HG02970 (cell line): ENCODE data around the gene KLHL3.

Source experiments
- ATAC-seq: cut with Tn5 transposase; IDR thresholded peaks from one replicate; pipeline ENCODE4 v1.9.1; 2021; ENCODE audit warnings: mild to moderate bottlenecking, moderate library complexity, moderate number of reproducible peaks; ENCODE audit not compliant: unreplicated experiment, low FRiP score

KLHL3 gene

DNA sequence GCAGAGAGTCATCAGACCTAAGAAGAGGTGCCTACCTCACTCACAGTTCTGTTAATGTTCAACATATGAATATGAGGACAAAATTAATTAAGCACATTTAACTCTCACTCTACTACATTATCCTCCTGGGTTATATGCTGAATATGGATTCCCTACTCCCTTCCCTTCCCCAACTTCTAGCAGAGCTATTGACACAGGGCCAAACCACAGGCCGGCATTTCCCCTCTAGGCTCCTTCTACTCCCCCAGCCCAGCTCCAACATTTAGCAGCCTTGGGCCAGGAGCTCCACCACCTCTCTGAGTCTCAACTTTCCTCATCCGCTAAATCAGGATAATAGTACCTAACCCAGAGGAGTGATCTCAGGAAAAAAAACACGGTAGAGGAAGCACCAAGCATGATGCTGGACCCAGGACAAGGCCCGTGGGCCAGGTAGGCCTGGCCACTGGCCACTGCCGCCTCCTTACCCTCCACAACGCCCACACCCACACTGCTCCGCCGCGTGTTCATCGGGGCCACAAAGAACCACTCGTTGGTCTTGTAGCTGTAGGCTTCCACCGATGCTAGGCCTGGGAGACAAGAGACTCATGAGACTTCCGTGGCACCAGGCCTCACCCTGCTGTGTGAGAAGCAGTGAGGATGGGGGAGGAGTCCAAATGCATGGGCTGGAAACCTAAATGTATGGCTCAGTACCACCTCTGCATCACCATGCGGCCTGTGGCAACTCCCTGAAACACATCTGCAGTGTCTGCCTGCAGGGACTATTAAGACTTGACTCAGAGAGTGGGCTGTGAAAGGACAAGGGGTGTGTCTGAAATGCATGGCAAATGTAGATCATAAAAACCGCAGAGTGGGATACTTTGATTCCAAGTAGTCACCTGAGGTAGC, 98.8 kb downstream of the KLHL3 start:
- no peak for ATAC-seq

DNA sequence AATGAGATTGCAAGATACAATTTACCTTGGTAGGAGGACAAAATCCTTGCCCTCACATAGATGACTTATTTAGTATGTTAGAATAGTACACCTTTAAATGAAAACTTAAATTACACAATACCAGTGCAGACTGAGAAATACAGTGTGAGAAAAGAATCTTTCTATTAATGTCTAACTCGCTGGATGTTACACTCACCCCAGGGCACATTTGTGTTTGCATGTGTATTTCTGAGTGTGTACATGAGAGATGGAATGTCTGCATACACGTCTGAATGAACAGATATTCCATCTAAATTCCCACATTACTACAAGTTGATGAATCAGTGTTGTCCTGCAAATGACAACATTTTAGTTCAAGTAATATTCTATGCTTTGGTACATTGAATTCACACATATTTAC, 99.8 kb downstream of the KLHL3 start:
- ATAC-seq, result no peak

DNA sequence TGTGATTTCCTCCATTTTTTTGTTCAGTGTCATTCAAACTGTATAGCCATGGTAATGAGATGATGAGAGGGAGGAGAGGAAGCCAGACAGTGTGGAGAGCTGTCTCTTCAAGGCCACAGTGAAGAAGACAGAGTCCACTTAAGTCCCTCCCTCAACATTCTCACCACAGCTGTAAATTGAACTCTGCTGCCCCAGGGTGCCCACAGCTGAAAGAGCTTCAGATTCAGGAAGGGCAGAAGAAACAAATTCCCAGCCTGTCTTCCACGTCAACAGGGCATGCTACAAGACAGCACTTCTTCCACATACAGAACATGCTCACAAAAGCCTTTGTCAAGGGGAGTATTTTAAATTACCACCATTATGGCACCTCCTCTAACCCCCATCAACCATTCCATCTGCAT, 100.4 kb downstream of the KLHL3 start:
- ATAC-seq, result no peak

DNA sequence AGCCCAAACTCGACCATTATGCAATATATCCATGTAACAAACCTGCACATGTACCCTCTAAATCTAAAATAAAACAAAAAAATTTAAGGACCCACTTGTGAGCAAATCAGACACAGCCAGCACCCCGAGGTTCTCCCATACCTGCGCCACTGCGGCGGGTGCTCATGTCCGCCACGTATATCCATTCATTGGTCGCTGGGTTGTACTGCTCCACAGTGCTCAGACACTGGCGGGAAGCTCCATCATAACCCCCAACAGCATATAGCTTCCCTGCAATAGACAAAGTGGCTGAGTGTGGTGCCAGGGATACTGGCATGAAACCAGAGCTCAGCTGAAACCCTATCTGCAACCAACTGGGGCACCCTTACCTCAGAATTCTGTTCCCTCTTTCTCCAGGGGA, 102.0 kb downstream of the KLHL3 start:
- ATAC-seq, result no peak

DNA sequence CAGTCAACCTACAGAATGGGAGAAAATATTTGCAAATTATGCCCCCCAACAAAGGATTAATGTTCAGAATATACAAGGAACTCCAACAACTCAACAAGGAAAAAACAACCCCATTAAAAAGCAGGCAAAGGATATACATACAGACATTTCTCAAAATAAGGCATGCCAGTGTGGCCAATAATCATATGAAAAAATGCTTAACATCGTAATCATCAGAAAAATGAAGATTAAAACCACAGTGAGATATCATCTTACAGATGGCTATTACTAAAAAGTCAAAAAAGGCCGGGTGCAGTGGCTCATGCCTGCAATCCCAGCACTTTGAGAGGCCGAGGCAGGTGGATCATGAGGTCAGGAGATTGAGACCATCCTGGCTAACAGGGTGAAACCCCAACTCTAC, 103.2 kb downstream of the KLHL3 start:
- no peak for ATAC-seq

DNA sequence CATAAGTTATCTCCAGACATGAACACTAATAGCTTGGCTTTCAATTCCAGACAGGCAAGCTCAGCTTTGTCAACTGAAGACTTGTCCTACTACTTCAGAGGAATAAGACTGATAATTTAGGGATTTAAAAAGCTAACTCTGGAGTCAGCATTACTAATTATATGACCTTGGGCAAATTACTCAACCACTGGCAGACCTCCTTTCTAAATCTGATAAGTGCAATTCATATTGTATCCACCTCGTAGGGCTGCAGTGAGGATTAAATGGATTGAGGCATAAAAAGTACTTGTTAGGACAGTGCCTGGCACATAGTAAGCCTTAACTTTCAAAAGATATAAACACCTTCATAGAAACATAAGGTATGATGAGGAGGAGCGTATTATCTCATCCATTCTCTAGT, 104.4 kb downstream of the KLHL3 start:
- ATAC-seq, result no peak

DNA sequence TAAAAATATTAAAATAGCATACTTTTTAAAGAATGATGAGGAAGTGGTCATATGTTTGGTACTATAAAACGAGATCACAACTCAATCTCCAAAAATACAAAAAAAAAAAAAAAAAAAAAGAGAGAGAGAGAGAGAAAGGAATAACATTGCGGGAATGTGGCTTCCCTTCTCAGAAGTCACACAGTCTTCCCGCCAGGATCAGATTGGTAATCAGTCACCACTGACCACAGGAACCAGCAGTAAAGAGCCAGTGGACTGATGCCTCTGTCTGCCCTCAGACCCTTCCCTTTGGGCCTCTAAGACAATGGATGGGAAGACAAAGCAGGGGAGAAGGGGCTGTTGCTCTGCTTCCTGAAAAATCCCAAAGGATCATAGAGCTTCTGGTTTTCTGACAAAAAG, 104.9 kb downstream of the KLHL3 start:
- ATAC-seq, result no peak

DNA sequence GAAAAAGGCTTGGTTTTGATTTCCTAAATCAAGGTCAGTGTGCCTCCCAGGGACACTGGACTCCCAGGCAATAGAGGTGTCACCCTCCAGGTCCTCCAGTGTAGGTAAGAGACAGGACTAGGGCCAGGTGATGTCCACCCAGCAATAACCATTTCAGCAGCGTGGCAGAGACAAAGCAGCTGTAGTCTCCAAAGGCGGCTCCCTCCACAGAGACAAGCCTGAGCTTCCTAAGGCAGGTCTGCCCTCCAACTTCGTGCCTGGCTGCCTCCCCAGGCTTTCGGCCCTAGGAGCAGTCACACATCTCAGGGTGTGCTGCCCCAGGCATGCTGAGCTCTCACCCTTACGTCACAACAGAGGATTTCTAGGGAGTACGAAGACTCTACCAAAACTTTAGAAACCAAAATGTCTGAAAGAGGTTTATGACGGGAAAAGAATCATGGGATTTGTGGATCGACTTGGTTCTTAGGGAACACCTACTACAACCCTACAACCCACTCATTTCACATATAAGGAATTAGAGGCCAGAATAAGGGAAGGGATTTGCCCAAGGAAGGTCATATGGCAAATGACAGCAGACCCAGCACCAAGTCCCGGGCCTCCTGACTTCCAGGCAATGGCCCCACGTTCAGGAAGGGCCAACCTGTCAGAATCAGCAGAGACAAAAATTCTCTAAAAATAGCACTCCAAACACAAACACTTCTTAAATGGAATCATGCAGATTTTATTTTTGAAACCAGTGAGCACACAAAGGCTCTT, 105.5 kb downstream of the KLHL3 start:
- no peak for ATAC-seq

DNA sequence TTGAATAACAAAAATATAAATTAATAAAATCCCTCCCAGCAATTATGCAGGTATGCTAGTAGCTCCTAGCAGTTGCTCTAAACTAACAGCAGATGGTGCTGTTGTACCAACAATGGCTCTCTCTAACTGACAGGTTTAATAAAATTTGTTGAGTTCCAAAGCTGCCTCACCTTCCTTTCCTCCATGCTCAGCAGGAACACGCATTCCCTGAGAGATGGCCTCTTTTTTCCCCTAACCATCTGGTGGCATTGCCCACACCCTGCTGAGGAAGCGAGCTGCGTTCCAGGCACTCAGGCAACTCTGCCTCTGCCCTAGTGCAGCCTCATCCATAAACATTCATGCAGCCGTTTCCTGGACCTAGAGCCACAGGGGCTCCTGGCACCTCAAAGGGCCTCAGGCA, 106.2 kb downstream of the KLHL3 start:
- no peak for ATAC-seq

DNA sequence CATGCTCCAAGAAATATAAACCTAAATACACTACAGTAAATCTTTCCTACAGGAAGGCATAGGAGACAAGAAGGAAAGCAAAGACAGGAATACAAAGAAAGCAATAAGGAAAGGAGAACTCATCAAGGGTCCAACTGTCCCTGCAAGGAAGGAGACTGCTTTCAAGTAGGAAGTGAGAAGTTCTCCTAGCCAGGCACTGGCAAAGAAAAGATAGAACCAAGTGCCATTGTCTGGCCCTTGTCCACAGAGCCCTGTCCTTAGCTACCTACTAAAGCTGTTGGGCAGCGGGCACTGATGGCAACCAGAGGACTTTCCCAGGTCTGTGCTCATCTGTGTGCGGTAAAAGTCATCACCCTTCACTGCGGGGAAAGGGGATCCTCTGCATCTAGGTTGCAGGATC, 108.2 kb downstream of the KLHL3 start:
- no peak for ATAC-seq

DNA sequence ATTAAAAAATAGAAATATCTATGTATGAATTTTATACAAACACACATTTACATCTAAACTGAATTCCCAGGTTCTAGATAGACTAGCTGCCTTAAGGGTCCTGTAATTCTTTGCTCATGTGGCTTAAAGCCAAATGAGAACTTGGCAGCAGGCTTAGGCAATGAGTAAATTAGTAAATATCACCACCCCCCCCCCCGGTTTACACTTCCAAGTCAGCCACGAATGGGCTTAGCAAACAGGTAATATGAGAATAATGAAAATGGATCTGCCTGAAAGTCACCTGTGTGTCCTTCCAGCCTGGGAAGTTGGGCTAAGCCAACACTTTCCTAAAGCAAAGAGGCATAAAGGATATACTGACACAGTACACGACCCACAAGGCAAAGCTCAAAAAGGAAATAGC, 108.6 kb downstream of the KLHL3 start:
- no peak for ATAC-seq

DNA sequence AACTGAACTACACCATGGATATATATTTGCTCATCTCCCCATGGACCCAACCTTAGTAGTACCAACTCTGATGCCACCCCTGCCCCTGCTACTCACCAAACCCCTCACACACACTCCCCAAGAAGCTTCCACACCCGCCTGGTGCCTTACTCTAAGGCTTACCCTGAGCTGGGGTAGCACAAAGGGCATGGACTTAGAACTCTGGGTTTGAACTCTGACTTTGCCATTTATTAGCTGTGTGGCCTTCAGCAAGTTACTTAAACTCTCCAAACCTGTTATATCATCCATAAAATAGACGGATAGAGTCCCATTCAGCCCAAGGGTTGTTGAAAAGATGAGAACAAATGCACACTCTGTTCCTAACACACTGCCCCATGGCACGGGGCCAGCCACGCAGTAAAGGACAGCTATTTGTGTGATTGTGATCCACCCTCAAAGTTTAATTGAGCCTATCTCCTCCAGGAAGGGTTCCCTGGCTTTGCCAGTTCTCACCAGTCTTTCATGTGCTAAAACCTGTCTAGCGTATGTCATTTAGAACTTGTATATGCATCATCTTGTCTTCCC, 111.0 kb downstream of the KLHL3 start:
- ATAC-seq, result no peak

DNA sequence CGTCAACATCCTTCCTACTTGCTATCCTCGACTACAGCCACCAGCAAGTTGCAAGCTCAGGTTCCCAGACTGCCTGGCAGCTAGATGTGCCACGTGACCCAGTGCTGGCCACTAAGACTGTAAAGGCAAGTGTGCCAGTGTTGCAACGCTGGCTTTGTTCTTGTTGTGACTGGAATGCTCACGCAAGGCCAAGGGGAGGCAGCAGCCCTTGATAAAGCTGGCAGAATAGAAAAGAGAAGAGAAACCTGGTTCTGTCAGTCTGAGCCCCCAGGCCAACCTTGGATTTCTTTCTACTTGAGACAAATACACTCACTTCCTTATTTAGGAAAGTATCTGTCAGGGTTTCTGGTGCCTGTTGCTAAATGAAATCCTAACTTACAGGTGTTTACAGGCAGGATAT, 113.0 kb downstream of the KLHL3 start:
- ATAC-seq, result no peak

DNA sequence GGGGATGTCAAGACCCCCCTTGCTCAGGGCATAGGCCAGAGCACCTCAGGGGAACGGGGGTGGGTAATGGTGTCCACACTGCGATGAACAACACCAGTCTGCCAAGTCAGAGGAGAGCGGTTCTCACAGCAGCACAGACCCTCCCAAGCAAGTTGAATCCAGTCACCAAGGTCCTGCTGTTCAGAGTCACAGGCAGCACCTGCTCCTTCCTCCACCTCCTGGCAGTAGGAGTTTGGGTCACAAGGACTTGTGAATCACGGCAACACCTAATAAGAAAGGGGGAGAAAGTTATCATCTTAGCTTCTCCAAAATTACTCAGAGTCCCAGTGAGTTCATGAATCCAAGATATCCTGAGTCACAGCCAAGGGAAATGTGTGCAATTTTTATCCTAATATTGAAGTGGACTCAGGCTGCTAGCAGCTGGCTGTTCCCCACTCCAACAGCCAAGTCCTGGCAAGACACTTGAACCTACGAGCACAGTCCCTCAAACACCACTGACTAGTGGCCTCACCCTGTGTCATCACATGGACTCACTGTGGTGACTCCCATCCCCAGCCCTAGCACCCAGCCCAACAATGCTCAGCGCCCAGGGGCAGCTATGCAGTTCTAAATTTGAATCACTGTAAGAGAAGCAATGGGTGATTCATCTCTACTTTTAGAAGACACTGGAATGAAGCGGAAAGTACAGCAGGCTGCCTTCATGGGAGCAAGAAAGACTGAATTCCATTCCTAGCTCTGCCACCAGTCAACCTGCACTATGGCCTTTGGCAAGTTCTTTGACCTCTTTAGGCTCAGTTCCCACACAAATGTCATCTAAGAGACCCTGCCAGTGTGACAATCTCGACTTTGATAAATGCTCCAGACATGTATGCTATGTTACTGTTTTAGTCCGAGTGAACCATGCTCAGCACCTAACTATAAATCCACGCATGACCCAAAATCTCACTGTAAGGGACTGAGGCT, 113.7 kb downstream of the KLHL3 start:
- ATAC-seq, result no peak

DNA sequence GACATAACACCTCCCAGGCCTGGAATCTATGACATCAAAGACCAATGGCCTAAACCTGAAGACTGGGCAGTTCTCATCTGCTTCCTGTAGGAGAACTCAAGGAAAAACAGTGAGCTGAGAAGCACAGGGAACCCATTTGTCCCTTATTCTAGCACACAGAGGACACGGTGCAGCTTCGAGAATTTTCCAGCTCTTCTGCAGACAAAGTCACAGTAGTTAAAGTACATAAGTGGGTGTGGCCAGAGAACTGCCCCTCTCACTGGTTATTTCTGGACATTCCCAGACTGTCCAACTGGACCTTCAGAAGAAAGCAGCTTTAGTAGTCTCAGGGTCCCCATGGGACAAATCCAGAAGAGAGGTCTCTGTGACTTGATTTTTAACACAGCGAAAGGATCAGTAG, 114.6 kb downstream of the KLHL3 start:
- ATAC-seq, result no peak

DNA sequence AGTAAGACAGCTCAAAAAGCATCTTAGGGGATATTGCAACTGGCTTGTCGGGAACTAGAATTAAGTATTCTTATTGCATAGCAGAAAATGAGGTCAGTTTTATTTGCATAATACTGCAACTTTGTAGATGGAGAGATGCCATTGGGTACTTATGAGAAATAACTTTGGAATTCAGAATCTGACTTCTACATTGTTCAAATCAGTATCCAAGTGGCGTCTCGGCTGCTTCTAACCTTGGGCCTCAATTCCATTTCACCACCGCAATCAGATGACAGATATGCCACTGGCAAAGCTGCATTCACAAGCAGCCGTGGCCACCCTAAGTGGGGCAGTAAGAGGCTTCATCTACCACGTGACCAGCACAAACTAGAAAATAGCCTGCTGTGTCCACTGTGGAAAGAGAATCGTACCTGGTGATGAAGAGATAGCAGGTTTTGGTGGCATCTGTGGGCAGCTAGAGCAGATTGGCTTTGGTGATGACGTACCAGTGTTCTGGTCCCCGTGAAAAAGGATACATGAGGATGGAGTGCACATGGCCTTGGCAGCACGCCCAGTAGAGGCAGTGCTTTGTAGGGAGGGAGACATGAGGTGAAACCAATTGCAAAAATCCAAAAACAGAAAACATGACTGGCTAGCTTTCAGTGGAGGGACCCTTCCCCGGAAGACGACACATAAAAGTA, 116.6 kb downstream of the KLHL3 start:
- no peak for ATAC-seq

DNA sequence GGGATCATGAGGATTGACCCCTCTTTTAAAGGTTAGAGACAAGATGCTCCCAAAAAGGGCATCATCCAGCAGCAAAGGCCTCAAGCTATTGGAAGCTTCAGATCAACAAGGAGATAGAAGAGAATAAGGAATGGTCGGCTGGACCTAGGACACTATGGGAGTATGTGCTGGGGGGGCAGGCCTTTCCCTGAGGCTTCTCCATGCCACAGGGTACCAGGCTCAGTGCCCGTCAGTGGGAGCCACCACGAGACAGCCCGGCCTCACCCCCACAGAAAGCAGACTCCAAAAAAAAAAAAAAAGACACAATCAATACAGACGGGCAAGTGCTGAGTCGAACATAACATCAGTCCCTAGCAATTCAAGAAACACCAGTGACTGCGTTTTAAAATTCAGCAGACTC, 117.4 kb downstream of the KLHL3 start:
- no peak for ATAC-seq

DNA sequence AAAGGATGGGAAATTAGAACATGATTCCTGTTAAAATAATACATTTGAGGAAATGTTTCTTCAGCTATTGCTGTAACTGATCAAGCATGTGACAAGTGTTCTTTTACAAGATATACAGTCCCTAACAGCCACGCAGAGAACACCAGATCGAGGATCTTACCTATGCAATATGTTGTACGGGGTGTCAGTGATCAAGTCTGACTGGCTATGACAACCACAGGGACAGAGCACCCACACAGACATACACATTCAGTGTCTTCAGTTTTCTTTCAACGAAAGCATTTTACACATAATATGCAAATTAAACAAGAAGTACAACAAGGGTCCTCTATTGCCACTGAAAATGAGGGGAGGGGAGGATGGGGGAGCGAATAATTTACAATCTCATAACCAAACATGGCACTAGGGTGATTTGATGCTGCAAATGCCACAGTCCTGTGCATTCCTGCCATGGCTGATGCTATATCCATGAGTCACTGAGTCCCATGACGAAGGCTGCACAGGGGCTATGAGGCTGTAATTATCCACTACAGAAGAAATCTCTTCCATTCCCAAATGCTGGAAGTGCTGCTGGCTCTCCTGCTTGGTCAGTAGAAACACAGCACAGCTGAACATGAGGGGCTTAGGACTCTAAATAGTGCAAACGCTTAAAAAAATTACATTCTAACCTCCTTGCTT, 118.2 kb downstream of the KLHL3 start:
- ATAC-seq, result no peak

DNA sequence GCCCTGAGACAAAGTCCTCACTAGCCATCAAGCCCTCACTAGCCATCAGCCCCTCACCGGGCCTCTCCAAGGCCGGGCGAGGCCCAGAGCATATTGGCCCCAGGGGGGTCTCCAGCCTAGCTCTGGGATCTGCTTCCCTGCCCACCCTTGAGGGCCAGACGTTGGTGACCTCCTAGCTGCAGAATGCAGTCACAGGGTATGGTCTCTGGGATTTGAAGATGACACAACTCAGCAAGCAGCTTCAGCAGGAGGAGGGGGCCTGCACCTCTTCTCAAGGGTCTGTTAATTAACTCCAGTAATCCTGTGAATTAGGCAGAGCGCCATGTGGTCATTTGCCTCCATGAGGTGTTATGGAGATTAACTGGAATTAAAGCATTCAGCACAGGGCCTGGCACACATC, 119.8 kb downstream of the KLHL3 start:
- ATAC-seq, result no peak
